ENCODE data around the gene RCAN2.

GRCh38 chr6:46215777-46216176 is 275.5 kb downstream of the RCAN2 start:
- TF ChIP-seq CTCF (conservative IDR thresholded peaks at IDR 0.05 in 1 of 2, IDR thresholded peaks at IDR 0.05 in 1 of 2; ENCODE audit: extremely low read depth in 1 of 2, insufficient read depth in 1 of 2, low read depth in 1 of 2, low read length in 2 of 2): no peak
- TF ChIP-seq EZH2 (IDR thresholded peaks at IDR 0.05; ENCODE audit: borderline replicate concordance, low read length): no peak

Measured in mammary epithelial cell (primary cell).